GM23248 (cell line): ENCODE data around the gene HIPK2.

Experiments
- EZH2 ChIP-seq: fragments of 200-600 bp; sonication (generic); IDR thresholded peaks from 2 replicates; pipeline ENCODE4 v1.6.1; 2018; ENCODE audit warnings: antibody characterized with exemption, mild to moderate bottlenecking; ENCODE audit not compliant: insufficient read depth, poor library complexity, severe bottlenecking
- EZH2phosphoT487 ChIP-seq: fragments of 200-600 bp; sonication (generic); IDR thresholded peaks from 2 replicates; pipeline ENCODE4 v1.6.1; 2018; ENCODE audit warnings: antibody characterized with exemption, moderate library complexity, mild to moderate bottlenecking, low read depth; ENCODE audit not compliant: insufficient read depth

DNA sequence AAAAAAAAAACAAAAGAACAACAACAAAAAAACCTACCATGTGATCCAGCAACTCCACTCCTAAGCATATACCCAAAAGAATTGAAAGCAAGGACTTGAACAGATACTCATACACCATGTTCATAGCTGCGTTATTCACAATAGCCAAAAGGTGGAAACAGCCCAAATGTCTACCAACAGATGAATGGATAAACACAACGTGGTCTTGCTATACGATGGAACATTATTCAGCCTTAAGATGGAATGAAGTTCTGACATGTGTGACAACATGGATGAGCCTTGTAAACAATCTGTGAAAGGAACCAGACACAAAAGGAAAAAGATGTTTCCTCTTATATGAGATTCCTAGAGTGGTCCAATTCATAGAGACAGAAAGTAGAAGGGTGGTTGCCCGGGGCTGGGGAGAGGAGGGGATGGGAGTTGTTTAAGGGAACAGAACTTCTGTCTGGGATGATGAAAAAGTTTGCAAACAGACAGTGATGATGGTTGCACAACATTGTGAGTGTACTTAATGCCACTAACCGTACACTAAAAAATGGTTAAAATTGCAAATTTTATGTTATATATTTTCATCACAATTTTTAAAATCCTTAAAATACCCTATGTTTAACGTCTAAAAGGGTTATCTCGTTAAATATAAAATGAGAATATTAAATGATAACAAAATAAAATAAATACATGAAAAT, 242.7 kb downstream of the HIPK2 start:
- TF ChIP-seq EZH2 (no peak), EZH2phosphoT487 (no peak)
